ENCODE data around the gene KCNJ2. TPM values are rescaled to one million over a fixed set of nuclear protein-coding genes. Genes with fewer than 3 reads are reported as not detected.

Gene KCNJ2
- total RNA-seq, 4 donors from 2014 or later, result 2.9 to 11.2 (median 6.7) TPM

- no peaks in the 10 kb centered on the region for H3K36me3 ChIP-seq
- no peak for TF ChIP-seq EP300 (IDR thresholded peaks at IDR 0.05)
- no peak for TF ChIP-seq POLR2A (IDR thresholded peaks at IDR 0.05; ENCODE audit: low read depth)
- TF ChIP-seq CTCF (IDR thresholded peaks at IDR 0.05), result no peak
- no peak for TF ChIP-seq POLR2AphosphoS5 (IDR thresholded peaks at IDR 0.05)
- 52% methylated on average over 3 of the region's 3 CpGs for WGBS
Measured at GRCh38 chr17:70121126-70121525, 48.2 kb upstream of the KCNJ2 start.

DNA sequence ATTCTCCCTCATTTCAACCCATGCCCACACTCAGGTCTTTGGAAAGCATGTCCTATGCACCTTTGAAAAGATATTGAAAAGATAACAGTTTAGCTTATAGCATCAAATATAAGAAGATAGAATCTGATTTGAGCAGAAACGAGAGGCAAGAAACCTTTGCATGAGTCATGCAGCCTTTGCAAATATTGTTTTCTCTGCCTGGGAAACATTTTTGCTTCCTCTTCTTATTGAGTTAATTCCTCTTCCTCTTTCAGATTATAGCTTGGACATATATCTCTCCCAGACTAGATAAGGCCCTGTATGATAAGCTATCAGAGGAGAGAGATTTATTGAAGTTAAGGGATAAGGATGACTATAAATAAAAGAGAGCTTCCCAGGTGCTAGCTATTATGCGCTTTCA is 46.1 kb upstream of the KCNJ2 start:
- TF ChIP-seq POLR2AphosphoS5 (IDR thresholded peaks at IDR 0.05), result no peak
- TF ChIP-seq EP300 (IDR thresholded peaks at IDR 0.05), result no peak
- TF ChIP-seq POLR2A (IDR thresholded peaks at IDR 0.05; ENCODE audit: low read depth), result no peak
- no peak for TF ChIP-seq CTCF (IDR thresholded peaks at IDR 0.05)
- Histone ChIP-seq H3K27ac (replicated peaks in 1 of 4) (no peak overlapping the region), H3K36me3 (no peaks in the 10 kb centered on the region), H3K4me3 (no peak overlapping the region), H3K27me3 (no peaks in the 10 kb centered on the region), H3K4me1 (peaks cover 0 to 3% (median 0%) of the 10 kb centered on the region in 4 donors), H3K9me3 (peaks cover 0 to 15% (median 0%) of the 10 kb centered on the region in 4 donors)
- intact Hi-C loops (cut with DNase I), result no loop called here
- DNase-seq (ENCODE audit: extremely low spot score), result no peak
- WGBS, result 74% methylated on average over 2 of the region's 2 CpGs

More at GRCh38 chr17:70121126-70121525, 48.2 kb upstream of the KCNJ2 start:
- no peak for DNase-seq (ENCODE audit: extremely low spot score)
- H3K9me3 ChIP-seq, result peaks cover 0 to 15% (median 0%) of the 10 kb centered on the region in 4 donors
- no peaks in the 10 kb centered on the region for H3K27me3 ChIP-seq
- H3K4me3 ChIP-seq, result no peak overlapping the region
- no peak overlapping the region for H3K27ac ChIP-seq (replicated peaks in 1 of 4)
- intact Hi-C loops (cut with DNase I), result no loop called here
- H3K4me1 ChIP-seq, result peaks cover 0 to 3% (median 0%) of the 10 kb centered on the region in 4 donors

DNA sequence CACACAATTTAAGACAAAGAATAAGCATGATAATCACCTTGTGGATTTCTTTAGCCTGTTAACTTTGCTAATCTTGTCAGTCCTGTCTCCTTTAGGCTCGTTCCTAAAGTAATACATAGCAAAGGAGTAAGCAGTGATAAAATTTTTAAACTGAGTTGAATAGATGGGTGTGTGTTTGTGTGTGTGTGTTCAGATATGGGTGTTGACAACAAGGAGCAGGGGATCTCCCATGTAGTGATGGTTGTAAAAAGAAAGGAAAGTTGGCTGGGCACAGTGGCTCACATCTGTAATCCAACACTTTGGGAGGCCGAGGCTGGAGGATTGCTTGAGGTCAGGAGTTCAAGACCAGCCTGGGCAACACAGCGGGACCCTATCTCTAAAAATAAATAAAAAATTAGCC is 44.6 kb upstream of the KCNJ2 start:
- H3K27ac ChIP-seq (replicated peaks in 1 of 4), result no peak overlapping the region
- H3K9me3 ChIP-seq, result peaks cover 0 to 7% (median 0%) of the 10 kb centered on the region in 4 donors
- no peak overlapping the region for H3K4me3 ChIP-seq
- no peak for DNase-seq (ENCODE audit: extremely low spot score)
- 92% methylated on average over 3 of the region's 3 CpGs for WGBS
- no peaks in the 10 kb centered on the region for H3K36me3 ChIP-seq
- no peaks in the 10 kb centered on the region for H3K27me3 ChIP-seq
- TF ChIP-seq CTCF (IDR thresholded peaks at IDR 0.05) (no peak), POLR2A (IDR thresholded peaks at IDR 0.05; ENCODE audit: low read depth) (no peak), POLR2AphosphoS5 (IDR thresholded peaks at IDR 0.05) (no peak), EP300 (IDR thresholded peaks at IDR 0.05) (no peak)
- intact Hi-C loops (cut with DNase I), result no loop called here
- H3K4me1 ChIP-seq, result peaks cover 0 to 3% (median 0%) of the 10 kb centered on the region in 4 donors

GRCh38 chr17:70127221-70127873 is 42.0 kb upstream of the KCNJ2 start:
- Histone ChIP-seq H3K36me3 (no peaks in the 10 kb centered on the region), H3K9me3 (no peaks in the 10 kb centered on the region), H3K4me3 (no peak overlapping the region), H3K27ac (replicated peaks in 1 of 4) (no peak overlapping the region), H3K27me3 (no peaks in the 10 kb centered on the region), H3K4me1 (no peaks in the 10 kb centered on the region)
- intact Hi-C loops (cut with DNase I), result no loop called here
- WGBS, result 95% methylated on average over 6 of the region's 6 CpGs
- TF ChIP-seq POLR2AphosphoS5 (IDR thresholded peaks at IDR 0.05), result no peak
- no peak for TF ChIP-seq POLR2A (IDR thresholded peaks at IDR 0.05; ENCODE audit: low read depth)
- TF ChIP-seq EP300 (IDR thresholded peaks at IDR 0.05), result no peak
- TF ChIP-seq CTCF (IDR thresholded peaks at IDR 0.05), result no peak
- no peak for DNase-seq (ENCODE audit: extremely low spot score)

Data from esophagus muscularis mucosa (tissue), 4 donors.